ENCODE measurements around the gene ASZ1. TPM values are rescaled to one million over a fixed set of nuclear protein-coding genes. Genes with fewer than 3 reads are reported as not detected.

The ASZ1 gene
- total and polyA plus RNA-seq, 2 of the 4 experiments (the other 2 are of a cell fraction) = not detected

GRCh38 chr7:117444646-117445045, 17.4 kb upstream of the ASZ1 start:
- Histone ChIP-seq H3K27me3 (ENCODE audit: control insufficient read depth, insufficient read depth, low read length) (no peaks in the 10 kb centered on the region), H2BK5ac (ENCODE audit: low read depth, low read length, poor library complexity, severe bottlenecking) (no peak overlapping the region), H2BK20ac (ENCODE audit: low read depth, low read length) (no peak overlapping the region), H3K18ac (ENCODE audit: low read depth, low read length) (no peak overlapping the region), H2AFZ (replicated peaks; ENCODE audit: low read length, poor library complexity) (no peak overlapping the region), H2BK120ac (ENCODE audit: low read depth, low read length) (no peak overlapping the region), H3K79me1 (ENCODE audit: low read depth in 1 of 2, low read length in 2 of 2) (no peaks in the 10 kb centered on the region), H3K9ac (ENCODE audit: low read depth, low read length) (no peak overlapping the region), H3K56ac (ENCODE audit: extremely low read depth, insufficient read depth, low read length) (no peak overlapping the region), H4K5ac (ENCODE audit: low read depth, low read length) (no peak overlapping the region), H3K4me1 (ENCODE audit: control insufficient read depth, insufficient read depth, low read length) (no peaks in the 10 kb centered on the region), H3K4ac (ENCODE audit: low read depth, low read length) (no peak overlapping the region), H3K14ac (replicated peaks; ENCODE audit: low read depth, low read length) (no peak overlapping the region), H3K4me3 (ENCODE audit: insufficient read depth, low read depth, low read length) (no peak overlapping the region), H3K9me3 (ENCODE audit: control insufficient read depth, insufficient read depth, low read length) (no peaks in the 10 kb centered on the region), H2AK9ac (replicated peaks; ENCODE audit: low read depth, low read length, poor library complexity) (no peak overlapping the region), H4K8ac (ENCODE audit: low read depth in 2 of 2, low read length in 2 of 2) (no peak overlapping the region), H2BK15ac (ENCODE audit: low read depth, low read length) (no peak overlapping the region), H3K36me3 (ENCODE audit: control insufficient read depth, insufficient read depth, low read length) (no peaks in the 10 kb centered on the region), H3K27ac (ENCODE audit: insufficient read depth, low read length) (no peak overlapping the region), H4K20me1 (ENCODE audit: insufficient read depth, low read length) (no peaks in the 10 kb centered on the region), H3K23ac (ENCODE audit: low read depth, low read length) (no peak overlapping the region), H3K4me2 (ENCODE audit: low read depth, low read length) (no peak overlapping the region), H2AK5ac (ENCODE audit: low read depth, low read length) (no peak overlapping the region), H3K9me1 (ENCODE audit: insufficient read depth, low read length) (no peaks in the 10 kb centered on the region), H4K91ac (ENCODE audit: insufficient read depth, low read depth, low read length) (no peak overlapping the region)
- intact Hi-C loops (cut with micrococcal nuclease) (no loop called here), in situ Hi-C loops (cut with MboI; ENCODE audit: low sequenced_read_pairs) (no loop called here), dilution Hi-C loops (cut with HindIII; ENCODE audit: low sequenced_read_pairs, unreplicated experiment) (no loop called here)
- ChIA-PET CTCF (no interaction called here), POLR2A (ENCODE audit: unreplicated experiment) (no interaction called here)
- DNase-seq (no peak), ATAC-seq (ENCODE audit: low read depth) (no peak)
- no TSS peak for BruUV-seq (replicated peaks)
- TF ChIP-seq RCOR1 (IDR thresholded peaks at IDR 0.05; ENCODE audit: insufficient replicate concordance, low read length) (no peak), CHD1 (IDR thresholded peaks at IDR 0.05; ENCODE audit: low read depth, low read length) (no peak), MXI1 (IDR thresholded peaks at IDR 0.05; ENCODE audit: borderline replicate concordance, low read depth, low read length) (no peak), MAZ (IDR thresholded peaks at IDR 0.05; ENCODE audit: borderline replicate concordance, low read depth, low read length) (no peak), RFX5 (IDR thresholded peaks at IDR 0.05; ENCODE audit: low read depth, low read length) (no peak), MAFK (IDR thresholded peaks at IDR 0.05; ENCODE audit: low read depth, low read length) (no peak), POLR2A (IDR thresholded peaks at IDR 0.05; ENCODE audit: low read depth, low read length) (no peak), RAD21 (IDR thresholded peaks at IDR 0.05; ENCODE audit: low read length) (no peak), BHLHE40 (IDR thresholded peaks at IDR 0.05; ENCODE audit: low read depth, low read length) (no peak), CEBPB (IDR thresholded peaks at IDR 0.05; ENCODE audit: low read depth, low read length) (no peak), USF2 (IDR thresholded peaks at IDR 0.05; ENCODE audit: low read depth, low read length) (no peak), SMC3 (IDR thresholded peaks at IDR 0.05; ENCODE audit: low read depth, low read length) (no peak)
- TF ChIP-seq, protein P1, sequence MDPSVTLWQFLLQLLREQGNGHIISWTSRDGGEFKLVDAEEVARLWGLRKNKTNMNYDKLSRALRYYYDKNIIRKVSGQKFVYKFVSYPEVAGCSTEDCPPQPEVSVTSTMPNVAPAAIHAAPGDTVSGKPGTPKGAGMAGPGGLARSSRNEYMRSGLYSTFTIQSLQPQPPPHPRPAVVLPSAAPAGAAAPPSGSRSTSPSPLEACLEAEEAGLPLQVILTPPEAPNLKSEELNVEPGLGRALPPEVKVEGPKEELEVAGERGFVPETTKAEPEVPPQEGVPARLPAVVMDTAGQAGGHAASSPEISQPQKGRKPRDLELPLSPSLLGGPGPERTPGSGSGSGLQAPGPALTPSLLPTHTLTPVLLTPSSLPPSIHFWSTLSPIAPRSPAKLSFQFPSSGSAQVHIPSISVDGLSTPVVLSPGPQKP (IDR thresholded peaks at IDR 0.05; ENCODE audit: borderline replicate concordance, low read depth, low read length) = no peak
- TF ChIP-seq, protein P2, sequence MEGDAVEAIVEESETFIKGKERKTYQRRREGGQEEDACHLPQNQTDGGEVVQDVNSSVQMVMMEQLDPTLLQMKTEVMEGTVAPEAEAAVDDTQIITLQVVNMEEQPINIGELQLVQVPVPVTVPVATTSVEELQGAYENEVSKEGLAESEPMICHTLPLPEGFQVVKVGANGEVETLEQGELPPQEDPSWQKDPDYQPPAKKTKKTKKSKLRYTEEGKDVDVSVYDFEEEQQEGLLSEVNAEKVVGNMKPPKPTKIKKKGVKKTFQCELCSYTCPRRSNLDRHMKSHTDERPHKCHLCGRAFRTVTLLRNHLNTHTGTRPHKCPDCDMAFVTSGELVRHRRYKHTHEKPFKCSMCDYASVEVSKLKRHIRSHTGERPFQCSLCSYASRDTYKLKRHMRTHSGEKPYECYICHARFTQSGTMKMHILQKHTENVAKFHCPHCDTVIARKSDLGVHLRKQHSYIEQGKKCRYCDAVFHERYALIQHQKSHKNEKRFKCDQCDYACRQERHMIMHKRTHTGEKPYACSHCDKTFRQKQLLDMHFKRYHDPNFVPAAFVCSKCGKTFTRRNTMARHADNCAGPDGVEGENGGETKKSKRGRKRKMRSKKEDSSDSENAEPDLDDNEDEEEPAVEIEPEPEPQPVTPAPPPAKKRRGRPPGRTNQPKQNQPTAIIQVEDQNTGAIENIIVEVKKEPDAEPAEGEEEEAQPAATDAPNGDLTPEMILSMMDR (conservative IDR thresholded peaks at IDR 0.05; ENCODE audit: low read depth, low read length) = no peak
- no CpG with 5 or more reads among the region's 1 CpG for WGBS, 2 experiments (ENCODE audit: extremely low coverage in 2 of 2, insufficient read length in 1 of 2)
